GM18511 (cell line): ENCODE data around the gene ADAMTS15.

ENCODE experiments used
- ATAC-seq: cut with Tn5 transposase; IDR thresholded peaks from one replicate; pipeline ENCODE4 v1.9.1; 2021; ENCODE audit warnings: mild to moderate bottlenecking, moderate library complexity; ENCODE audit not compliant: unreplicated experiment

The ADAMTS15 gene

DNA sequence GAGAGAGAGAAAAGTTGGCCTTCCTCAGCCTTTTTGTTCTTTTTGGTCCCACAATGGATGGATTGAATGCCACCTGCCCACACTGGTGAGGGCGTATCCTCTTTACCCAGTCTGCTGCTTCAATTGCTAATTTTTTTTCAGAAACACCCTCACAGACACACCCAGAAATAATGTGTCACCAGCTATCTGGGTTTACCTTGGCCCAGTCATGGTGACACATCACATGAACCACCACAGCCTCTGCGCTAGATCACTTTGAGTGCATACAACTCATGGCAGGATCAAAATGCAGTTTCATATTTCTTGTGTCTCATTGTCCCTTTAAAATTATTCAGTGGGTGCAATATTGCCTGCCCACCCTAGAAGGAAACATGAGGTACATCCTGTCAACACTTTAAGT is 63.3 kb downstream of the ADAMTS15 start:
- no peak for ATAC-seq

DNA sequence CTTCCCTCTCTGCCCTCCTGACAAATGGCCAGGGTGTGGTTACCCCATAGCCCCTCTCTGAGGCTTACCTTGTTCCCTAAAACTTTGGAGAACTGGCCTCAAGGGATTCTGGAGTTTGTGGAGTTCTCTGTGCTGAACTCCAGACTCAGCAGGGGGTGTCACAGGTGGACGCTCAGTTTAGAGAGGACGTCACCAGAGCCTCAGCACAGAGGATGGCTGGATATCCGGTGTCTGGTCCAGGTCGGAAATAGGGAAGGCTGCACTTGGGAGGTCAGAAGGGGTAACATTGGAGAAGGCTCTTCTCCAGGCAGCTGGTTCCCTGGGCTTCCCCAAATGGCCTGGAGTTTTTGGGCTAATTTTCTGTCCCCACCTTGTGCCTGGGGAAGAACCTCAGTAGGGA is 64.2 kb downstream of the ADAMTS15 start:
- no peak for ATAC-seq

DNA sequence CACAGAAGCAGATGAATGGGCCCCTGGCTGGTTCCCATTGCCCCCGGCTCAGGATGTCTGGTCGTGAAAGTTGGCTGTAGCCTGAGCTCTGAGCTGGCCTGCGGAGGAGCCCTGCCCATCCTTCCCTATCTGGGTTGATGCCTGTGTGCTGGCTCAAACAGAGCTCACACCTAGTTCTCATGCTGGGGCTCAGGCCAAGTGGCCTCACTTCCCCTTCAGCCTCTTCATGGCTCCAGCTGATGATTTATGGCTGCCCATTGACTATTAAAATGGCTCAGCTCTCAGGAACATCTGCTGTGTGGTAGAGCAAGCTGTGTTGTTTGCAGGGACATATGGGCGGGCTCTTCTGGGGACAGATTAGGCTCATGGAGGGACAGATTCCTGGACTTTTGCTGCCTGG is 64.7 kb downstream of the ADAMTS15 start:
- ATAC-seq, result no peak

DNA sequence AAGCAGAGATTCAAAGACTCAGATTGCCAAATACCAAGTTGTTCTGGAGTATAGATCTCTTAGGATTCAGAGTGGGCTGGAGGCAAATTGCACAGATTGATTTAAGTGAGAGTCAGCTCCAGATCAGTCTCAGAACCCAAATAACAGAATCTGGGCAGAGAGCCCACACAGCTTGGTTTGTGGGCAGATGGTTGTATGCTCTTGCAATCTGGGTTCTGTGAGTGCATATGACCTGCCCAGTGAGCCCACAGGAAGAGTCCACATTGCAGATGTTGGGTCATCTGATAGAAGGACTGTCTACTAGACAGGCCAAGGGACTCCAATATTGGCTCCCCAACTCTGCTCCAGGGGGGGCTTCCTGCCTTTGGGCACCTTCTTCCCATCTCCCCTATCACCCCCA is 65.9 kb downstream of the ADAMTS15 start:
- no peak for ATAC-seq

DNA sequence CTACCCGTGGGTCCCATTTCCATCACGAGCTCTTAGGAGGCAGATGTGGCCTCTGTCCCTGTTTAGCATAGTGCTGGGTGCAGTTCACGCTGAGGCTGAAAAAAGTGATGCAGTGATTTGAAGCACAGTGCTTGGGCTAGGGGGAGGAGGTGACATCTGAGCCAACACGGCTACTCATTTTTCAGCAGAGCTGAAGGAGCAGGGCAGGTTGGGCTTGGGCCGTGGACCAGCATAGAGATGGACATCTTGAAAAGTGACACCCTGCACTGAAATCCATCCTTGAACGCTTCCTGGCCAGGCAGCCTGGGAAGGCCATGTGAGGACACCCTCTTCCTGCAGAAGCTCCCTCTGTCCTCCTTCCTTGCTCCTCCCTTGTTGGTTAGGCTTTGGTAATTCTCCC is 66.4 kb downstream of the ADAMTS15 start:
- no peak for ATAC-seq

DNA sequence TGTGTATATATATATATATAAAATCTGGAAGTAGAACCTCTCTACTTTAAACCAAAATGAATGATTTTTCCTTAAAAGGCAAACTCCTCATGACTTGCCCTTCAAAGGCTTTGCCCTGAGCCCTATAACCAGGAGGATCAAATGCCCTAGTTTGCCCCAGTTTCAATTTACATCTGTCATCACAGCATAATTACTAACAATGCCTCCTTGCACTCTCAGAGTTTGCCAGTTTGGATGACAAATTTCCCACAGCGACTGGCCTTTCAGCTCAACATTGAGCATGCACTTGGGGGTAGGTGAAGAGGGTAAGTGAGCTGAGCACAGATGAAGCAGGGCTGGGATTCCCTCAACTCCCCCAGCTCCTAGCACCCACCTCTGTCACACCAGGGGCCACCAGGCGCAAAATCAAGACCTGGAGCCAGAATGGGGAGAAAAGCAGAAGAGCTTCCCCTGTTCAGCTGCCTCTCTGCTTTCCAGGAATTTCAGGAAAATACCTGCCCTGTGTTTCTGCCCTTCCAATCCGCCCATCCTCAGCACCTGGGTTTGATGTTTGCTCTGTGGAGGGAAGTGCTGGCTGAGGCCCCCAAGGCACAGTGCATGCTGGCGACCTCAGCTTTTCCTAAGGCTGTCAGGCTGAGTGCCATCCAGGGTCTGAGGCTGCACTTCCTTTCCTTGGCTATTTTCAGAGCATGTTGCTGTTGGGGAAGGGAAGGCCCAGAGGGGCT is 67.5 kb downstream of the ADAMTS15 start:
- ATAC-seq, result no peak

- no peak for ATAC-seq
Observed at GRCh38 chr11:130516554-130517505, 68.4 kb downstream of the ADAMTS15 start.

GRCh38 chr11:130518164-130518680 is 69.8 kb downstream of the ADAMTS15 start:
- no peak for ATAC-seq

DNA sequence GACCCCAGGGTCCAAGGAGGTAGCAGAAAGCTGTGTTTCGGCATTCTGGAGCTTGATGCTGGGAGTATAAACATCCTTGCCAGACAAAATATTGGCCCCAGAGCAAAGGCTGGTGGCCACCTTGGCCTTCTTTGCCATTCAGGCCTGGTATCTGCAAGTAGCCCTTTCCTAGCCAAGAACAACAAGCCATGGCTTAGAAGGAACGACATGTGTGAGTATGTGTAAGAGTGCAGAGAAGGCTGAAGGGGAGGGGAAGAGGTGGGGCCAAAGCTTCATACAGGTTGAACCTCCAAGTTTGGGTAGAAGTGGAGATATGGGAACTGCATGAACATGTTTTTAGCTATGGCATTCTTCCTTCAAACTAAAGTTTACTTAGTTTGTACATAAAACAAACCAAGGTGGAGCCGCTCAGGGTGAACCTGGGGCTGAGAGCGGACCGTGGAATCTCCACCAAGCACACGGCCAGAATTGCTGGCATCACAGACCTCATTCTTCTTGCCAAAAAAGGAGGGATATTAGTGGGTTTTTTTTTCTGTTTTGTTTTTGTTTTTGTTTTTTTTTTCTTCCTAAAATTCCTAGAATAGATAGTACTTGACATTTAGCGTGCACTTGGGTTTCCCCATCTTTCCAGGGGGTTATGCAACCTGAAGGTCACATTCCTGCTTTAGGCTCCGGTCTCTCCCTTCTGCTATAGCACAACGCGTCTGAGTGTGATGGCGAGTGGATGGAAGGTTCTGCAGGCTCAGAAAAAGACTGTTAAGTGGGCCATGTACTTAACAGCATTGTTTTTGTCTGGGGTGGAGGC is 70.9 kb downstream of the ADAMTS15 start:
- no peak for ATAC-seq

GRCh38 chr11:130520271-130520671 is 71.8 kb downstream of the ADAMTS15 start:
- no peak for ATAC-seq

DNA sequence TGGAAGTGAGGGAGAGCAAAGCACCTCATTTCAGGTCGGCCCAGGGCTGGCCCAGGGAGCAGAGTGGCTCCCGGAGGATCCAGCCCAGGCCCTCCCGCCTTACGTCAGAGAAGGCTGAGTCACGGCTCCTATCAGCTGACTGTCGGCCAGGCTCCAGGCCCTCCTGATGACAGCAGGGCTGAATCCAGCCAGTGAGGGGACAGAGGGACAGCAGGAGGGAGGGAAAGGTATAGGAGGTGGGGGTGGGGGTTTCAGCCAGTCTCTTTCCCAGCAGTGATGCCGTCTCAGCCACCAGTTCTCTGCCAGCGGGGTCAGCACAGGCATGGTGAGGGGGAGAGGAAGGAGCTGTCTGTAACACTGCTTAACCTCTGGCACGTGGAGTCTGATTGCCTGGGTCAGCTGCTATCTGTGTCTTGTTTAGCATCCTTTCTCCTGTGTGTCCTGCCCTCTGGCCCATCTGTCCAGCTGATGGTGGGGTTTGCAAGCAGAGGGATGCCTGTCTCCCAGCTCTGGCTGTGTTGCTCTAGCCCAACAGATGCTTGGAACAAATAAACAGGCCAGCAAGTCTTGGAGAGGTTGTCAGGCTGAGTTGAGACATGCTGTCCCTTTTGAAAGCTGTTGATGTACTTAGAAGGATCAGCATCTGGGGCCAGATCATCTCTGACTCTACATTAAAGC is 74.0 kb downstream of the ADAMTS15 start:
- ATAC-seq, result no peak

GRCh38 chr11:130523166-130523565 is 74.7 kb downstream of the ADAMTS15 start:
- ATAC-seq, result no peak

DNA sequence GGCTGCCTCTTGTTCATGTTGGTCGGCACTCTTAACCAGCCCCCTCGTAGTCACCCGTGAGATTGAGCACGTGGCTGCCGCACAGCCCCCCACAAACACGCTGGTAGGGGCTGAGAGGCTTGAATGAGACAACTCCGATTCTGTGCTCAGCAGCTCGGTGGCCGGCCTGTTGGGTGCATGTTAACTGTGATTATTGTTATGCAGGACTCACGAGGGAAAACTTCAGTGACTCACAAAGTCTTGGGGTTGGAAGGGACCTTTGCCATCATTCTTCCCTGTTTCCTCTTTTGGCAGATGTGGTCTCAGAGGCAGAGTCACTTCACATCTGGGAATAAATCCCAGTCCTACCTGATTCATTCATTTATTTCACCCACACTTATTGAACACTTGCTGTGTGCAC is 75.2 kb downstream of the ADAMTS15 start:
- ATAC-seq, result no peak

GRCh38 chr11:130524132-130524790 is 75.8 kb downstream of the ADAMTS15 start:
- no peak for ATAC-seq

DNA sequence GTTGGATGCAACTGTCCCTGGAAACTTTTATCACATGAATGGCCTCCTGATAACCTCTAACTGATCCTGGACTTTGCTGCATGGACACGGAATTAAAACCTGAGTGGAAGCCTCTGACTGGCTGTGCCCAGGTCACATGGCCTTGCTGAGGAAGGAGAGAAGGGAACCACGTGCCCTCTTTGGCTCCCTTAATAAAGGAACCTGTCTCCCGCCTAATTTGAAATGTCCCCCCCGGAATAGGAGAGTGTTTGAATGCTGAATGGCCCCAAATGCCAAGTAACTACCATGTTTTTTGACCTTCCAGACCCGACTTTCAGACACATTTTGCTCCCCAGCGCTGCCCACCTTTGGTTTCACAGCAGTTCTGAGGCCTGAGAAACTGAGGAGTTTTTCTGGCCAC is 76.9 kb downstream of the ADAMTS15 start:
- ATAC-seq, result no peak
